ENCODE results near the gene VEGFA.

- no peak for TF ChIP-seq RAD21 (conservative IDR thresholded peaks at IDR 0.05)
- no peak for TF ChIP-seq TAF1 (IDR thresholded peaks at IDR 0.05; ENCODE audit: low read depth)
- no peak for TF ChIP-seq CTCF (IDR thresholded peaks at IDR 0.05; ENCODE audit: poor library complexity, severe bottlenecking)
- TF ChIP-seq EZH2 (IDR thresholded peaks at IDR 0.05; ENCODE audit: borderline replicate concordance, insufficient read depth, low read length, poor library complexity, severe bottlenecking), result no peak
These were observed 27.7 kb upstream of the VEGFA start for GRCh38 chr6:43742285-43742684.

Measured in neural cell (in vitro differentiated cells).